ENCODE results near the gene P2RY13.

GRCh38 chr3:151318991-151319390, 10.4 kb downstream of the P2RY13 start:
- TF ChIP-seq POLR2A (IDR thresholded peaks at IDR 0.05) (no peak), CTCF (IDR thresholded peaks at IDR 0.05 in 4 of 5, conservative IDR thresholded peaks at IDR 0.05 in 1 of 5) (no peak)

Measured in gastrocnemius medialis (tissue), 4 donors.